Stimulated activated CD8-positive, alpha-beta memory T cell treated with anti-CD3 and anti-CD28 coated beads, Interleukin-7, amount 100 ng/mL, for 24 hours (primary cell): ENCODE measurements around the gene PRDM9.
"Not testable (repeated sequence)": the region's sequence is repeated elsewhere in the genome, so short reads cannot be mapped to it uniquely, and the experiment has no call there.

Experiments used
- DNase-seq: peaks from one replicate; pipeline ENCODE4 v3.0.0-alpha.2; 2020; ENCODE audit warnings: low read depth

The PRDM9 gene

GRCh38 chr5:23507278-23507685 is at the start of gene PRDM9:
Gene PRDM9 (plus strand): TSS chr5:23507609. CDS start chr5:23509034, 1,425 bp downstream.
- DNase-seq = no peak

GRCh38 chr5:23457780-23458179 is 49.6 kb upstream of the PRDM9 start:
- DNase-seq = no peak

- no peak for DNase-seq
These were observed 48.2 kb upstream of the PRDM9 start for GRCh38 chr5:23459214-23459613.

- no peak for DNase-seq
These were observed 45.8 kb upstream of the PRDM9 start for GRCh38 chr5:23461576-23461975.

- DNase-seq = no peak
These were observed 41.0 kb upstream of the PRDM9 start for GRCh38 chr5:23466401-23466912.

GRCh38 chr5:23468658-23469057 is 38.8 kb upstream of the PRDM9 start:
- DNase-seq = no peak

GRCh38 chr5:23473915-23474314 is 33.5 kb upstream of the PRDM9 start:
- no peak for DNase-seq

GRCh38 chr5:23474315-23474714 is 33.1 kb upstream of the PRDM9 start:
- DNase-seq = no peak

GRCh38 chr5:23476580-23476979 is 30.8 kb upstream of the PRDM9 start:
- DNase-seq = no peak

GRCh38 chr5:23482642-23483041 is 24.8 kb upstream of the PRDM9 start:
- no peak for DNase-seq

GRCh38 chr5:23483090-23483489 is 24.3 kb upstream of the PRDM9 start:
- no peak for DNase-seq

GRCh38 chr5:23484096-23484495 is 23.3 kb upstream of the PRDM9 start:
- no peak for DNase-seq

GRCh38 chr5:23486227-23486626 is 21.2 kb upstream of the PRDM9 start:
- not testable (repeated sequence) for DNase-seq

- no peak for DNase-seq
These were observed 16.4 kb upstream of the PRDM9 start for GRCh38 chr5:23490993-23491392.

- DNase-seq = no peak
These were observed 12.9 kb upstream of the PRDM9 start for GRCh38 chr5:23494558-23494957.

- no peak for DNase-seq
These were observed 10.8 kb upstream of the PRDM9 start for GRCh38 chr5:23496576-23496975.

- DNase-seq = no peak
These were observed 826 bp upstream of the PRDM9 start for GRCh38 chr5:23506329-23507236.

GRCh38 chr5:23510434-23510833 is 3.0 kb downstream of the PRDM9 start:
- not testable (repeated sequence) for DNase-seq

- no peak for DNase-seq
These were observed 15.1 kb downstream of the PRDM9 start for GRCh38 chr5:23522553-23522952.

GRCh38 chr5:23523031-23523430 is 15.6 kb downstream of the PRDM9 start:
- no peak for DNase-seq

GRCh38 chr5:23523998-23524397 is 16.6 kb downstream of the PRDM9 start:
- no peak for DNase-seq

GRCh38 chr5:23525751-23526150 is 18.3 kb downstream of the PRDM9 start:
- DNase-seq = no peak

GRCh38 chr5:23526616-23527015 is 19.2 kb downstream of the PRDM9 start:
- DNase-seq = not testable (repeated sequence)
